Glutamatergic neuron (in vitro differentiated cells): Measurements from ENCODE around the gene FAM227B. TPM values are rescaled to one million over a fixed set of nuclear protein-coding genes. Genes with fewer than 3 reads are reported as not detected.
A peak's percentile ranks its signal among the peaks of the same experiment; 100 is the strongest.

Experiments used
- DNase-seq: peaks from one replicate; pipeline ENCODE4 v3.0.0; 2022
- H3K27ac Mint-ChIP-seq: one replicate; pipeline ENCODE4 v1.8.0; 2020; ENCODE audit warnings: mild to moderate bottlenecking, mixed read lengths, inconsistent platforms; ENCODE audit not compliant: unreplicated experiment
- H3K27me3 Mint-ChIP-seq: one replicate; pipeline ENCODE4 v1.8.0; 2020; ENCODE audit warnings: mild to moderate bottlenecking, moderate library complexity, mixed read lengths, inconsistent platforms; ENCODE audit not compliant: unreplicated experiment
- H3K36me3 Mint-ChIP-seq: one replicate; pipeline ENCODE4 v1.8.0; 2020; ENCODE audit warnings: mild to moderate bottlenecking, mixed read lengths, inconsistent platforms; ENCODE audit not compliant: unreplicated experiment
- H3K4me1 Mint-ChIP-seq: one replicate; pipeline ENCODE4 v1.8.0; 2020; ENCODE audit warnings: mild to moderate bottlenecking, low read depth, mixed read lengths, inconsistent platforms; ENCODE audit not compliant: unreplicated experiment
- H3K4me3 Mint-ChIP-seq: one replicate; pipeline ENCODE4 v1.8.0; 2020; ENCODE audit warnings: mild to moderate bottlenecking, mixed read lengths, inconsistent platforms; ENCODE audit not compliant: unreplicated experiment
- H3K9me3 Mint-ChIP-seq: one replicate; pipeline ENCODE4 v1.8.0; 2020; ENCODE audit warnings: mild to moderate bottlenecking, moderate library complexity, mixed read lengths, inconsistent platforms; ENCODE audit not compliant: unreplicated experiment
- CTCF ChIP-seq: fragments of 200-600 bp; sonication (generic); IDR thresholded peaks from one replicate; pipeline ENCODE4 v1.5.0; 2021; ENCODE audit not compliant: partially characterized antibody, unreplicated experiment
- total RNA-seq: library from RNA; stranded (reverse); fragmentation: NEBNext Ultra II Directional; extraction: Animal tissue kit (Norgen Biotek cat#: 25700); gene quantifications from one replicate; pipeline ENCODE4 v1.2.1, GENCODE V29; 2021; ENCODE audit not compliant: unreplicated experiment

FAM227B gene
- total RNA-seq, 1 donor from 2014 or later: 3.2 TPM

- no peak for DNase-seq
- Mint-ChIP-seq H3K9me3 (no peaks in the 10 kb centered on the region), H3K36me3 (peaks cover 3% of the 10 kb centered on the region), H3K4me1 (peaks cover 3% of the 10 kb centered on the region), H3K4me3 (no peak overlapping the region), H3K27me3 (no peaks in the 10 kb centered on the region), H3K27ac (peak overlapping the region; percentile 40)
- TF ChIP-seq CTCF: no peak
Measured at GRCh38 chr15:49290191-49290590, 330.4 kb downstream of the FAM227B start.

GRCh38 chr15:49288391-49288790, 332.2 kb downstream of the FAM227B start:
- Mint-ChIP-seq H3K4me1 (peaks cover 3% of the 10 kb centered on the region), H3K36me3 (peaks cover 11% of the 10 kb centered on the region), H3K4me3 (no peak overlapping the region), H3K27ac (no peak overlapping the region), H3K9me3 (peaks cover 2% of the 10 kb centered on the region), H3K27me3 (no peaks in the 10 kb centered on the region)
- DNase-seq: no peak
- no peak for TF ChIP-seq CTCF

- Mint-ChIP-seq H3K4me1 (peaks cover 3% of the 10 kb centered on the region), H3K27me3 (no peaks in the 10 kb centered on the region), H3K27ac (no peak overlapping the region), H3K9me3 (peaks cover 2% of the 10 kb centered on the region), H3K4me3 (no peak overlapping the region), H3K36me3 (peaks cover 11% of the 10 kb centered on the region)
- TF ChIP-seq CTCF: no peak
- no peak for DNase-seq
Measured at GRCh38 chr15:49287481-49287880, 333.1 kb downstream of the FAM227B start.

GRCh38 chr15:49286649-49287404, 333.8 kb downstream of the FAM227B start:
- no peak for DNase-seq
- H3K9me3 Mint-ChIP-seq: peaks cover 2% of the 10 kb centered on the region
- H3K27ac Mint-ChIP-seq: no peak overlapping the region
- H3K27me3 Mint-ChIP-seq: no peaks in the 10 kb centered on the region
- peaks cover 3% of the 10 kb centered on the region for H3K4me1 Mint-ChIP-seq
- H3K4me3 Mint-ChIP-seq: no peak overlapping the region
- no peak for TF ChIP-seq CTCF
- H3K36me3 Mint-ChIP-seq: peaks cover 11% of the 10 kb centered on the region

GRCh38 chr15:49282366-49282765, 338.3 kb downstream of the FAM227B start:
- H3K27ac Mint-ChIP-seq: no peak overlapping the region
- TF ChIP-seq CTCF: no peak
- H3K4me1 Mint-ChIP-seq: no peaks in the 10 kb centered on the region
- H3K36me3 Mint-ChIP-seq: peaks cover 18% of the 10 kb centered on the region
- no peak overlapping the region for H3K4me3 Mint-ChIP-seq
- H3K27me3 Mint-ChIP-seq: peaks cover 5% of the 10 kb centered on the region
- no peak for DNase-seq
- peaks cover 3% of the 10 kb centered on the region for H3K9me3 Mint-ChIP-seq
